ENCODE data around the gene C1orf116. TPM values are rescaled to one million over a fixed set of nuclear protein-coding genes. Genes with fewer than 3 reads are reported as not detected.
A peak's percentile ranks its signal among the peaks of the same experiment; 100 is the strongest.

The C1orf116 gene
- total RNA-seq, 1 donor from 2014 or later = 0.55 TPM

GRCh38 chr1:207002724-207003146 is 29.8 kb downstream of the C1orf116 start:
- peak; percentile 54 for ATAC-seq
- DNase-seq (ENCODE audit: low spot score) = peak; percentile 56

GRCh38 chr1:207001492-207002245 is 30.9 kb downstream of the C1orf116 start:
- no peak for DNase-seq (ENCODE audit: low spot score)
- no peak for ATAC-seq

GRCh38 chr1:207000651-207001291 is 31.8 kb downstream of the C1orf116 start:
- ATAC-seq = no peak
- no peak for DNase-seq (ENCODE audit: low spot score)

- DNase-seq (ENCODE audit: low spot score) = no peak
- ATAC-seq = no peak
Measured at GRCh38 chr1:206998816-206999215, 33.7 kb downstream of the C1orf116 start.

- DNase-seq (ENCODE audit: low spot score) = no peak
- no peak for ATAC-seq
Measured at GRCh38 chr1:206992790-206993189, 39.8 kb downstream of the C1orf116 start.

GRCh38 chr1:206987873-206988272 is 44.7 kb downstream of the C1orf116 start:
- DNase-seq (ENCODE audit: low spot score) (no peak), ATAC-seq (no peak)

- ATAC-seq (no peak), DNase-seq (ENCODE audit: low spot score) (no peak)
Measured at GRCh38 chr1:206986885-206987284, 45.7 kb downstream of the C1orf116 start.

GRCh38 chr1:206986402-206986801 is 46.2 kb downstream of the C1orf116 start:
- ATAC-seq (no peak), DNase-seq (ENCODE audit: low spot score) (no peak)

GRCh38 chr1:206985162-206985749 is 47.3 kb downstream of the C1orf116 start:
- DNase-seq (ENCODE audit: low spot score) (no peak), ATAC-seq (no peak)

GRCh38 chr1:206982216-206982615 is 50.3 kb downstream of the C1orf116 start:
- peak; percentile 62 for DNase-seq (ENCODE audit: low spot score)
- peak; percentile 95 for ATAC-seq

GRCh38 chr1:206979379-206980043 is 53.0 kb downstream of the C1orf116 start:
- ATAC-seq = peak; percentile 90
- DNase-seq (ENCODE audit: low spot score) = no peak

- DNase-seq (ENCODE audit: low spot score) = no peak
- no peak for ATAC-seq
Measured at GRCh38 chr1:206978259-206978658, 54.3 kb downstream of the C1orf116 start.

- no peak for ATAC-seq
- no peak for DNase-seq (ENCODE audit: low spot score)
Measured at GRCh38 chr1:206975306-206975705, 57.2 kb downstream of the C1orf116 start.

- no peak for ATAC-seq
- DNase-seq (ENCODE audit: low spot score) = no peak
Measured at GRCh38 chr1:206974140-206974539, 58.4 kb downstream of the C1orf116 start.

GRCh38 chr1:206972728-206973127 is 59.8 kb downstream of the C1orf116 start:
- no peak for DNase-seq (ENCODE audit: low spot score)
- ATAC-seq = no peak

- DNase-seq (ENCODE audit: low spot score) (no peak), ATAC-seq (no peak)
Measured at GRCh38 chr1:206971029-206971655, 61.4 kb downstream of the C1orf116 start.

- ATAC-seq (peak; percentile 81), DNase-seq (ENCODE audit: low spot score) (peak; percentile 78)
Measured at GRCh38 chr1:206970446-206970845, 62.1 kb downstream of the C1orf116 start, which contains the start of gene FCAMR. Gene FCAMR, minus strand, starts transcription at chr1:206970460. Its CDS starts 335 bp downstream, at chr1:206970125.

- ATAC-seq = peak; percentile 74
- peak; percentile 61 for DNase-seq (ENCODE audit: low spot score)
Measured at GRCh38 chr1:206969090-206969489, 63.5 kb downstream of the C1orf116 start.
